H54 (cell line): Measurements from ENCODE around the gene M1AP.
A peak's percentile ranks its signal among the peaks of the same experiment; 100 is the strongest.

ENCODE experiments used
- DNase-seq: peaks from one replicate; pipeline ENCODE4 v3.0.0; 2011; ENCODE audit warnings: low spot score, mixed read lengths; ENCODE audit not compliant: insufficient read length
- FAIRE-seq: peaks from 3 replicates; lab custom pipeline; 2011; peaks lifted over from hg19 to GRCh38; lab: Jason Lieb, UNC
- POLR2A ChIP-seq: IDR thresholded peaks from 2 replicates; pipeline ENCODE4 v1.6.1; 2011; ENCODE audit warnings: low read depth, mild to moderate bottlenecking, low read length

Gene M1AP

DNA sequence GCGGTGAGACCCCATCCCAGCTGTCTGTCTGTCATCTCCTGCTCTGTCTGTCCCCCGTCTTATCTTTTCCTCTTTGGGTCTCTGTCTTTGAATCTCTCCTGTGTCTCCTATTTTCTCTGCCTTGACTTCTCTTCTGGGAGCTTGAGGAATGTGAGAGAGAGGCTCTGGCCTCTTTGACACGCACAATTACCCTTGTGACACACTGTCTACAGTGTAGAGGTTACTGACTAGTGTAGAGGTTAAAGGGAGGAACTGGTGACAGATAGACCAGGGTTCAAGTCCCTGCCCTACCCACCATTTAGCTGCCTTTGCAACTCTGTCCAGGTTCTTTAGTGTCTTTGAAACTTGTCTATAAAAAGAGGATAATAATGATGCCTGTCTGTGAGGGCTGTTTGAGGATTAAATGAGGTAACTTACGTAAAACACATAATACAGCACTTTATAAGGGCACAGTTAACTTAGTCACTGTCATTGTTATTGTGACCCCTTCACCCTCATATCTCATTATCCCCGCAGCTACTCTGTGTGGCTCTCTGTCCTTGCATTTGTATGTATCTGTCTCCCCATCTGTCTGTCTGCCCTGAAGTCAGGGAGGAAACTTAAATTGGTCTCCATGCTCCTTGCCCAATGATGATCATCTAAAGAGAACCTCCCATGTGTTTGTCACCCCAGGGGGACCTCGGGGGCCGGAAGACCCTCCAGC is 25.8 kb upstream of the M1AP start:
- FAIRE-seq: no peak
- no peak for TF ChIP-seq POLR2A
- DNase-seq: no peak

DNA sequence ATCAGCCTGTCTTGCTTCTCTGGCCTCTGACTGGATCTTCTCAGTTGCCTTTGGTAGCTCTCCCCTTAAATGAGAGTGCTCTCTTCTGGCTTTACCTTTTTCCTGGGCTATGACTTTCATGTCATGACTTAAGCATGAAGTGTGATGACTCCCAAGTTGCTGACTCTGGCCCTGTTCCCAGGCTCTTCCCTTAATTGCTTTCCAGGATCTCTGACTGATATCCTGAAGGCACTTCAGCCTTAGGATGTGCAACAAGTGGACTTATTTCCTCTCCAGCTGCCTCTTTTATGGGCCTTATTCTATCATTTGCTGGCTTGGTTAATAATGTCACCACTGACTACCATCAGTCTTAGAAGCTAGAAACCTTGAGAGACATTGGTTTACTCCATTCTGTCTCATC is 23.3 kb upstream of the M1AP start:
- no peak for TF ChIP-seq POLR2A
- peak; percentile 75 for FAIRE-seq
- DNase-seq: peak; percentile 44

DNA sequence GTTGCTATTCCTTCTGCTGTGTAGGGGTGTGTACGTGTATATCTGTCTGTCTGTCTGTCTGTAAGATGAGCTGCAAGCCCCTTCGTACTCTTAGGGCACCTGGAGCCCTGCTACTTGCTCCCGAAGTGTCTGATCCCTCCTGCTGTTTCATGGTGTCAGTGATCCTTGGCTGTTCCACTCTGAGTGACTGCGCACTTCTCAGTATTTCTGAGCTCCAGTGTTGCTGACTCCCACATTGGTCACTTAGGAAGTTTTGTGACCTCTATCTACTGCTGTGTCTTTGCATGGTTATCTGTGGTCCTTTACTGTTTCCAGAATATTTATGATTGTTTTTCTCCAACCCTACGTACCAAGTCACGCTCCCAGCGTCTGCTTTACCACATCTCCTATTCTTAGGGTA is 22.1 kb upstream of the M1AP start:
- FAIRE-seq (no peak), DNase-seq (no peak)
- no peak for TF ChIP-seq POLR2A

- no peak for TF ChIP-seq POLR2A
- FAIRE-seq: no peak
- no peak for DNase-seq
Observed at GRCh38 chr2:74668087-74668486, 20.0 kb upstream of the M1AP start.

- TF ChIP-seq POLR2A: no peak
- FAIRE-seq: no peak
Observed at GRCh38 chr2:74659462-74659861, 11.3 kb upstream of the M1AP start.

DNA sequence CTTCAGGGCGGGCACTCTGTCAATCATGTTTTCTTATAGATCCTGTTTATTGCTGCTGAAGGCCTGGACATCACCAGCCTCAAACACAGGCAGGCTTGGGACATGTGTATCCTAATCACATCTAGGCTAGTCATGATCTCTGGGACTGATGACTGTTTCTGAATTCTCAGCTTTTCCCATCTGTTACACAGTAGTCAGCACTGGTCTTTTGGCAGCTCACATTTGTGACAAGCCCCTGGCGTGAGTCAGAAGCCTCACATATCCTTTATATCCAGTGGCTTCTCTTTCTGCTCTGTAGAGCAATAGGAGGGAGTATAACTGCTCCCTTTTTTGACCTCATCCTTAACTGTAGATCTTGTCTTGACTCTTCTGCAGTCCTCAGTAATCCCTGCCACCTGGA is 10.4 kb upstream of the M1AP start:
- no peak for TF ChIP-seq POLR2A
- FAIRE-seq (no peak), DNase-seq (no peak)

More at GRCh38 chr2:74659462-74659861, 11.3 kb upstream of the M1AP start:
- DNase-seq: no peak

GRCh38 chr2:74655579-74655978 is 7.4 kb upstream of the M1AP start:
- no peak for DNase-seq
- no peak for TF ChIP-seq POLR2A
- FAIRE-seq: no peak

GRCh38 chr2:74653985-74654882 is 6.1 kb upstream of the M1AP start, which contains the start of gene SEMA4F:
Gene SEMA4F, plus strand, starts transcription at chr2:74654247. Its CDS starts 130 bp downstream, at chr2:74654377.
- TF ChIP-seq POLR2A: peak; percentile 51; the same call in 1 of the 2 replicates
- DNase-seq (peak; percentile 98), FAIRE-seq (peak; percentile 84)

GRCh38 chr2:74653589-74653984 is 5.5 kb upstream of the M1AP start:
- DNase-seq (no peak), FAIRE-seq (no peak)
- no peak for TF ChIP-seq POLR2A

DNA sequence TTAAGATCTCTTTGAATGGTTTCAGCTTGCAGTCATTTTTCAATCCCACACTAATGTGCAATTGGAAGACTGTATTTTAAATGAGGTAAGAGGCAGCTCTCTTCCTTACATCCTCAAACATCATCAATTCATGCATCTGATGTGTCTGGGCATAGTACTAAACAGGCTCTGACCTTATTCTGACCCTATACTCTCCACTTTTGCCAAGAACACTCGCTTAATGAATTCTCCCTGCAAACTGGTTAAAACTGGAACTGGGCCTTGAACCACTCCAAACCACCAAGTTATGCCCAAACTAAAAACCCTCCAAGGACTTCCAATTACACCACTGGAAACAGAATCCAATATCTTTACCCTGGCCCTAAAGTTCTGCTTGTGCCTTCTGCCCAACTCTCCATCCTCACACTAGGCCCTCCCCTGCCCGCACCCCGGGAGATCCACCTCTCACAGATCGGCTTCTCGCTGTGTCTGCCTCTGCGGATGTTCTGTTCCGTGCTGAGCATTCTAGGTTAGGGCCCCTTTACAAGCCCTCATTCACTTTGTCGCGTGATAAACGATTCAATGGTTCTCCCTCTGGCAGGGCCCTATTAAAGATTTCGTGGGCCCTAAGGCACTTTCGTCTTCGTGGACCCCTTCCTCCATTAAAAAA is 1.2 kb downstream of the M1AP start:
- no peak for TF ChIP-seq POLR2A
- FAIRE-seq: no peak
- no peak for DNase-seq

GRCh38 chr2:74646201-74646600 is 1.9 kb downstream of the M1AP start:
- FAIRE-seq (no peak), DNase-seq (no peak)
- no peak for TF ChIP-seq POLR2A

- TF ChIP-seq POLR2A: no peak
- FAIRE-seq: no peak
- DNase-seq: no peak
Observed at GRCh38 chr2:74645344-74645743, 2.8 kb downstream of the M1AP start.

DNA sequence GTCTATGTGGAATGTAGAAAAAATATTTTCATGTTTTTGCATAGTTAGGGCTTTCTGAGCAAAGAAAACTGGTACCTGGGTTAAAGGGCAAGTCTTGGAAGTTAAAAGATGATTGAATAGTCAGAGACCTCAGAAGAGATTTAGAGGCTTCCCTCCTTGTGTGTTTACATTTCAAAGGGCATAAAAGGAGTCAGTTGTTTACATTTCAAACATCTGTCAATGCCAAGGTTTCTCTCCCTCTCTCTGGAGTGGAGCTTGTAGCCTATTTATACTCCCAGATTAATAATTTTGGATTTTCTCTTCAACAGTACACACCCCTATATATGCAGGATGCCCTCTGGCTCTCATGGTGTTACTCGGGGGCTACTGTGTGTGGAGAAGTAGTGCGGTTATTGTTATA is 8.6 kb downstream of the M1AP start:
- no peak for FAIRE-seq

DNA sequence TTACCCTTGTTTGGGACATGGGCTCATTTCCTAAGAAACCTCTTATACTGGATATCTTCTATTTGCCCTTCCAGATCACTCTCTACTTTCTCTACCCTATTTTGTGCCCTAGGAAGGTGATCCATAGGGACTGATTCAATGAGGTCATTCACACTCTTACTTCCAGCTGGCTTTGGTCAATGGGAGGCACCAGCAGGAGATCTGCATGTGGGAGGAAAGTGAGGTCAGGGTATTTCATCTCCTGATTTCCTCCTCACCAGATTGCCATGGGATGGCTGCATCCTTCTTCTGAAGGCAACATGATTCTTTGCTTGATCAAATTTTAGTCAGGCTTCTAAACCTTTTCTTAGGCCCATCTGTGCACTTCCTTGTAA is 15.2 kb downstream of the M1AP start:
- no peak for DNase-seq
- TF ChIP-seq POLR2A: no peak
- no peak for FAIRE-seq

More for the DNA sequence above, 8.6 kb downstream of the M1AP start:
- TF ChIP-seq POLR2A: no peak
- DNase-seq: no peak
